ENCODE measurements around the gene PLIN1. TPM values are rescaled to one million over a fixed set of nuclear protein-coding genes. Genes with fewer than 3 reads are reported as not detected.

Gene PLIN1
- polyA plus RNA-seq, 4 donors = 0.49 to 2.0 (median 1.2) TPM

DNA sequence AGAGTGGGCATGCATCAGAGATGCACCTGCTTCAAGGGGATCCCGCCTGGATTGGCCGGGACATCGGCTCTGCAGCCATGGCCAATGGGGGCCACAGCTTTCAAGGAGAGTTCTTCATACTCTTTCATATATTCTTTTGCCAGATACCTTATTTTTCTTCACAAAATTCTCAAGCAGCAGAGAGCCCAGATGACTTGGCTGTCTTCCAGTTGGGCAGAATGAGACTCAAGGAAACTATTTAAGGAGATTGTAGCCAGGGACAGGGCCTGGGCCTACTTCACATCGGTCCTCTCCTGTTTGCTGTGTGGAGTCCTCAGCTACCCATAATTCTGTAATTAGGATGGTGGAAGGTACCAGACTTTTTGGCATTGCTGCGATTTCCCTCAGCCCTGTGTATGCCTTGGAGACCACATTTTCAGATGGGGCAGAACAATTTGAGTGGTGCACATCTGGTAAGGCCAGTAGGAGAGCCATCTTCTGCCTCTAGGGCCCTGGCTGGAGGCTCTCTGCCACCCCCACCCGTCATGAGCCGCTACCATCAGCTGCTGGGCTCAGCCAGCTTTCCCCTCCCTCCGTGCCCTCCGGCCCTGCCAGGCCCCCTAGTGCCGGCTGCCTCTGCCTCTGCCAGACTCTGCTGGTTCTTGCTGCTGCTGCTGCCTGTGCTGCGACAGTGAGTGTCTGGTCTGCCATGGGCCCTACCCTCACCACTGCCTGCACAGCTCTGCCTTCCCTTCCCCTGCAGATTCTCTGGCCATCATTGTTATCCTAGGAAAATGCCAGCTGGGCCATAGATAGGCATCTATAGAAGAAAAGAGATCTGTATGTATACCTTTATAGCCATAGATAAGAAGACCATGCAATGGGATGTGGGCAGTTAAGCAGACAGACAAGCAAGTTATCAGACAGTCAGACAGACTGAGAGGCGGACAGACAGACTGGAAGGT, 6.7 kb downstream of the PLIN1 start:
- no peak for DNase-seq (ENCODE audit: low read depth in 4 of 4, low spot score in 2 of 4)

DNA sequence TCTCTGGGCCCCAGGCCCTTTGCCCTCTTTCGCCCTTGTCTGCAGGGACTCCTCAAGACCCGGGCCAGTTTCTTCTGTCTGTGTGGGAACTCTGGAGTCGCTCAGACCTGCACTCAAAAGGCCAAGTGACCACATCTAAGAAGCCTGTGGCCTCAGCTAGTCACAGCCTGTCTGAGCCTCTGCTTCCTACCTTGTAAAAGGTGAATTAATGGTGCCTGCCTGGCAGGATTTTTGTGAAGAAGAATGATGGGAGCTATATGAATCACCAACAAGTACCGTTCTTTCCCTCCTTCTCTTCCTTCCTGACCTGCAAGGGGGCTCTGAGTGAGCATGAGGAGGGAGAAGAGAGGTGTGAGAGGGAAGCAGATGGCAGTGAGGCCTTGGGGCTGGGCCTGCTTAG, 7.5 kb downstream of the PLIN1 start:
- no peak for DNase-seq (ENCODE audit: low read depth in 4 of 4, low spot score in 2 of 4)

DNA sequence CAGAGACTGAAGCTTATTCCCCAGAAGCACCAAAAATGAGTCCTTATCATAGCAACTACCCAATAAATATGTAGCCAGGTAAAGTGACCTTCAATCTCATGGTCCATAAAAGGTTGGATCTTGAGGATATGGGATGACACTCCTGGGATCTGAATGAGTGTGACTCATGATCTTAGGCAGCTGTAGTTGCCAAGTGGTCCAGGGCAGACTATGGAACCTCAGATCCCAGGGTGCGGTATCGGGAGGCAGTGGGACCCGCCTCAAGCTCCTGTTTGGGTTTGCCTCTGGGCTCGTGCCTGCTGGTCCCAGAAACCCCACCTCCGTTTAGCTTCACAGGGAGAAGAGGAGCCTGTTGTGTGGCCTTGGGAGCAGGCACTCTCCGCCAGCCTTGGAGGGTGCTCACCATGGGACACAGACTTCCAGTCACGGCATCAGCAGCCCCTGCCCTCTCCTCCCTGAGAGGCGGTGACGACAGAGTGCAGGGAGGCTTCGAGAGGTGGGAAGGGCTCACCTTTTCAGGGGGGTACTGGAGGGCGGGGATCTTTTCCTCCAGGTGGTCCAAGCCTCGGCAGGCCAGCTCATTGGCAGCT, 8.1 kb downstream of the PLIN1 start:
- no peak for DNase-seq (ENCODE audit: low read depth in 4 of 4, low spot score in 2 of 4)

DNA sequence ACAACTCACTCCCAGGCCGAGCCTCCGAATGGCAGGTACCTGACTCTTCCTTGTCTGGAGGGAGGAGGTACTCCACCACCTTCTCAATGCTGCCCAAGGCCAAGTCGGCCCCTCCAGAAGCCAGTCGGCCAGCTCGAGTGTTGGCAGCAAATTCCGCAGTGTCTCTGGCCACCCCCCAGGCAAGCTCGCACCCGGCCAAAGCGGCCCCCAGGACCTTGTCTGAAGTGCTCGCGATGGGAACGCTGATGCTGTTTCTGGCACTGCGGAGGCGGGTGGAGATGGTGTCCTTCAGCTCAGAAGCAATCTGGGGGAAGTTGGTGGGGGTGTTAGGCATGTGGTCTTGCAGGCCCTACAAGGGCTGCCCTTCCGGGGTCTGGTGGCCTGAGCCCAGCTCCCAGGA, 9.2 kb downstream of the PLIN1 start:
- no peak for DNase-seq (ENCODE audit: low read depth in 4 of 4, low spot score in 2 of 4)

DNA sequence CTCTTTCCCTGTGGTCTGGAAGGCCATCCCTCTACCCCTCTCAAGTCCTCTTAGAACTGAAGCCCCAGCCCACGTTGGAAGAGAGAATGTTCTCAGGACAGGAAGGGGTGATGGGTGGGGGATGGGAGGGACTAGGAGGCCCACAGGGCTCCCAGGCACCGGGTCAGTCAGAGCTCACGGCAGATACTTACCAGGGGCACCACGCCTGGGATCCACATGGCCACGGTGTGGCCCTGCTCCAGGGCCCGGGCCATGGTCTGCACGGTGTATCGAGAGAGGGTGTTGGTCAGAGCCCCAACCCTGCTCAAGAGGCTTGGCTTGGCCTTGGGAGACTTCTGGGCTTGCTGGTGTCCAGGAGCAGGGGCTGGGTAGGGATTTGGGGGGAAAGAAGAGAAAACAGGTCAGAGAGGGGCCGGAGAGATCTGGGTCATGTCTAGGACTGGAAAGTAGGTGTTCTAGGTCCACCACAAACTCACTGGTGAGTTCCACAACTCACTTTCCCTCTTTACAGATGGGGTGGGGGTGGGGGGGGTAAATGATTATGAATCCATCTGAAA, 9.8 kb downstream of the PLIN1 start:
- DNase-seq (ENCODE audit: low read depth in 4 of 4, low spot score in 2 of 4) = no peak

DNA sequence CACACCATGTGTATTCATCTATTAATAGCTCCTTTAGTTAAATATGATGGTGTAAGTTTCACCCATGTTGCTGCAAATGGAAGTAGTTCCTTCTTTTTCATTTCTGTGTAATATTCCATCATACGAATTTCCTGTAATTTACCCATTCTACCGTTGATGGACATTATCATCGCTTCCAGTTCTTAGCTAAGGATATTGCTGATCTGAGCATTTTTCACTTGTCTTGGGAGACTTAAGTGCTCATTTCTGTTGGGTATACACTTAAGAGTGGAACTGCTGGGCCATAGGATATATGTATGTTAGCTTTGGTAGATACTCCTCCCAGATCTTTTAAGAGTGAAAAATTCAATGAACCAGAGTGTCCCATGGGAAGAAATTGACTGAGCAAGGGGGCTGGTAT, 11.0 kb downstream of the PLIN1 start:
- DNase-seq (ENCODE audit: low read depth in 4 of 4, low spot score in 2 of 4) = no peak

DNA sequence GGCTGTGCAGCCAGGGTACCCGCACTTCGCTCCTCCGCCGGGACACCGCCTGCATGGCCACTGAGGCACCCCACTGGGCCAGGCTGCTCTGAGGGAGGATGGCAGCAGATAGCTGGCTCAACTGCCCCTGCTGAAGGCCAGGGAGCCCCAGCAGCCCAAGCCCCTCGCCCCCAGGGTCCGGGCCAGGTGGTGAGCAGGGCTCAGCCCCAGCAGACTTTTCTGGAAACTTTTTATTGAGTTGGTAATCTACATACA, 11.5 kb downstream of the PLIN1 start:
- no peak for DNase-seq (ENCODE audit: low read depth in 4 of 4, low spot score in 2 of 4)

DNA sequence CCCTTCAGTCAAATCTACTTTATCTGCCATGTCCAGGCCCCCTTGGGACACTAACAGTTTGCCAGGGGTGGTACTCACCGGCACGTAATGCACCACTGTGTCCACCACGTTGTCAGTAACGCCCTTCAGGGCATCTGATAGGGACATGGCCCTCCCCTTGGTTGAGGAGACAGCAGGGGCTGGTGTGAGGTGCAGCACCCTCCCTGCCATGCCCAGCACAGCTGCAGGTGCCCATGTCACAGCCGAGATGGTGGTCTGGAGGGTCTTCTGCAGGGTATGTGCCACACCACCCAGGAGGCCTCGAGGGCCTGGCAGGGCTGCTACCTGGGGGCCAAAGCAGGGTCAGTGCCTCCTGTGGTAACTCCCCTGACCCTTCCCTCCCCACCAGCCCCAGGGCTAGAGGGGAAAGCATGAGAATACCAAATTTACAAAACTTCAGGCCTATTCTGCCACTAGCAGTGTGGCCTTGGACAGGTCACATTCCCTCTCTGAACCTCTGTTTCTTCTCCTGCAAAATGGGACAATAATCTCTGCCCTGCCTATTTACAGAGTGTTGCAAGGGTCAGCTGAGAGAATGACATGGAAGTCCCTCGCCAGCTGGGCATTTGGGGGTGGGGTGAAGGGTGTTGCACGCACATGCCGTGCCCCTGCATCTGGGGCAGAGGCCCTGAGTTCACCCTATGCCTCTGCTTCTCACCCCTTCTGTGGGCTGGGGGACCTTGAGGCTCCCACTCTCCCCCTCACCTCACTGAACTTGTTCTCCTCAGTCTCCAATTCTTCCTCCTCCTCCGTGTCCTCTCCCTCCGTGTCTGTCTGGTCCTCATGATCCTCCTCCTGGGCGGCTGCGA, 12.1 kb downstream of the PLIN1 start:
- no peak for DNase-seq (ENCODE audit: low read depth in 4 of 4, low spot score in 2 of 4)

DNA sequence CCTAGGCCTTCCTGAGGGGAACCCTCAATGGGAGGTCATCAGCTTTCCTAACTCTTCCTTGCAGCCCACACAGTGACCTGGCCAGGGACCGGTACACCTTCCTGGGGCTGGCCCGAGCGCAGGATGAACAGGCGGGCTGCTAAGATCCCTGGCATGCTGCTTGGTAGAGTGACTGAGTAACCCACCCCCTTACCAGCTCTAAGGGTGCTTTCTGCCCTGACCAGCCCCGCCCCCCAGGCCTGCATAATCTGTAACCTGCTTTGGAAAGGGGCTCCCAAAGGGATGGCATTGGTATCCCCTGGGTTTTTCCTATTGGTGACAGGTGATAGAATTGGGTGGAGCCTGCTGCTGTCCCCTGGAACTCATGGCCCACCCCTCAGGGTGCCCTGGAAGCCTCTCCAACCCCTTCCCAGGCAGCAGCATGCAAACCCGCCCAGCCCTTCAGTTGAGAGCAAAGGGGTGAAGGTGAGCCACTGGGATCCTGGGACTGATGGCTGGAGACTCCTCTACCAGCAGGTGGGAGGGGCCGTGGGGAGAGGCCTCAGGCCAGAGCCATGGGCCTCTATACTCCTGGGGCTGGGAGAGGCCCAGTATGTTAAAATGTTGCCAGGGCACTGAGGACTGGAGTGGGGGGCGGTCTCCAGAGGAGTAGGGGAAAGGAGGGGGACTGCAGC, 12.8 kb downstream of the PLIN1 start:
- no peak for DNase-seq (ENCODE audit: low read depth in 4 of 4, low spot score in 2 of 4)

DNA sequence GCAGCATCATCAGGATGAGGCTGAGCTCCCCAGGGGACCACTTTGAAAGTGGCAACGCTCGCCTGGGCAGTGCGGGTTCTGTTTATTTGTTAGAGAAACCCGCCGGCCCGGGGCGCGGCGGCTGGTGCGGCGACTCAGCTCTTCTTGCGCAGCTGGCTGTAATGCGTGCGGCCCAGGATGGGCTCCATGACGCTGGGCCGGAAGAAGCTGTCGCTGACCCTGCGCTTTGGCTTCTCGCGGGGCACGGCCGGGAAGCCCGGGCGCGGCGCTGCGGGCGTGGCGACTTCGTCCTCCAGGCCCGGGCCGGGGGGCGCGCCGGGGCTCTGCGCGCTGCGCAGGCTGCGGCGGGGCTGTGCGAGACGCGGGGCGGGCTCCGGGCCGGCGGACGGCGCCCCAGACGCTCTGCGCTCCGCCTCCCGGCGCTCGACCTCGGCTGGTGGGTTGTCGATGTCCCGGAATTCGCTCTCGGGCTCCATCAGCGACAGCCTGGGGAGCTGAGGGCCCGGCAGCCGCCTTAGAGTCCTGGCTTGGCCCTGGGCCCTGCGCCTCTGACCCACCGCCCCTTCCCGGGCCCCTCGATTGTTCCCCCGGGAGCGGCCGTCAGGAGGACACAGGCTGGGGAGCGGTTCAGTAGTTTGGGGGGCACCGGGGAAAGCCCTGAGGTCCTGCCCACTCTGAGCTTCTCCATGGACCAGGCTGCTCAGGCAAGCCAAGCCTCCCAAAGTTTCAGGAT, 13.6 kb downstream of the PLIN1 start:
- DNase-seq (ENCODE audit: low read depth in 4 of 4, low spot score in 2 of 4) = no peak

DNA sequence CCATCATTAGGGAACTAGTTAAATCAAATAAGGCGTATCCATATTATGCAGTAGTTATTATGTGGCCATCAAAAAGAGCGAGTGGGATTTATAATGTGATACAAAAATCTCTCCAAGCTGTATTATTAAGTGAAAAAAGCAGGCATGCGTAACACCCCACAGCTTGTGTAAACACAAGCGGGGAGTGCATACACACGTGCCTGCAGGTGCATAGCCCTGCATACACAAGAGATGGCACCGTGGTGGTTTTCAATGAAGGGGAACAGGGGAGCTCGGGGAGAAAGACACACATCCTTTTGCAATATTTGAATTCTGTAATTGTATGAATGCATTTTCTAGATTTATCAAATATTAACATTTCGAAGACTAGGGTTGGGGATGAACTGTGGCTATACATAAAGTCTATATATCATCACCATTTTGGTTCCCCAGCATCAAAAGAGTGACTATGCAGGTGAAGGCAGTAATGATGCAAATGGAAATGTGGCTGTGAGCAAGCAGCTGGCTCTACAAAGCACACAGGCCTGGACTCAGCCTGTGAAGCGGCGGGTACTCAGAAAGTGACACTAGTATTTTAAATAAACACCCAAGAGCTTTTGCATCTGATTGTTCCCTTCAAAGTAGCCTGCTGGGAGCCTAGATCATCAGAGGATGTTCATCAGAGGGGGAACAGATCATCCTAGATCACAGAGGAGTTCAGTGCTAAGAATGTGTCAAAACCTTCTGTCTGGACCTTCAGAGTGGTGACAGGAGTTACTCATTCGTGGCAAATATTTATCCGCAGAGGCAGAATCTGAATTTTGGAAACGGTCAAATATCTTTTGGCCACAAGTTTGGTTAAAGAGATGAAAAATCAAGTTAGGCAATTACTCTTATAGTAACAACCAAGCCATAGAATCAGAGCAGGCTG, 14.5 kb downstream of the PLIN1 start:
- no peak for DNase-seq (ENCODE audit: low read depth in 4 of 4, low spot score in 2 of 4)

DNA sequence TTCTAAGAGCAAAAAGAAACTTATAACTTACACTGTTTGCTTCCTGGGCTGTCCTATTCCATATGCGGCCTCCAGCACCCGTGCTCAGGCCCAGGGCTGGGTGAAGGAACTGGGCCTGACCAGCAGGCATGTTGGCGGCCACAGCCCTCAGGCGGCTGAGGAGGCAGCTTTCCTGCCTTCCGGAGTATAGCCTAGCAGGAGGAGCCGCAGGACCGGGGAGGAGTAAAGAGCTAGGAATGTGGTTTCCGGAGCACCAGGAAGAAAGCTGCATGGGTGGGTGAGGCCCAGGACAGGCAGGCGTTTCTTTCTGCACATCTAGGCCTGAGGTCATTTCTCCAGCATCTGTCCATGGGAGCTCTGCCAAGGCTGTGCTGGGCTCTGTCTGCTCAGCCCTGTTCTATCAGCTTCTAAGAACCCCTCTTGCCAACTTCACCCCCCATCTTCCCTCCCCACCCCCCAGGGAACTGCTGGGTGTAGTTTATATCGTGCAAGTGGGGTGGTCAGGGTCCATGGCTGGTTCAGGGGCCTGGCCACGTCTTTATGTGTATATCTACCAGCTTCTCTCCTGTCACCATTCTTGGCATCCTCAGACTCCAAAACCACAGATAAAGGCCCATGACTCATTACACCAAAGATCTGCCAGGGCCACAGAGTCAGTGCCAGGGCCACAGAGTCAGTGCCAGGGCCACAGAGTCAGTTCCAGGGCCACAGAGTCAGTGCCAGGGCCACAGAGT, 16.1 kb downstream of the PLIN1 start:
- peak in 1 of 4 donors; percentile 20 for DNase-seq (ENCODE audit: low read depth in 4 of 4, low spot score in 2 of 4)

DNA sequence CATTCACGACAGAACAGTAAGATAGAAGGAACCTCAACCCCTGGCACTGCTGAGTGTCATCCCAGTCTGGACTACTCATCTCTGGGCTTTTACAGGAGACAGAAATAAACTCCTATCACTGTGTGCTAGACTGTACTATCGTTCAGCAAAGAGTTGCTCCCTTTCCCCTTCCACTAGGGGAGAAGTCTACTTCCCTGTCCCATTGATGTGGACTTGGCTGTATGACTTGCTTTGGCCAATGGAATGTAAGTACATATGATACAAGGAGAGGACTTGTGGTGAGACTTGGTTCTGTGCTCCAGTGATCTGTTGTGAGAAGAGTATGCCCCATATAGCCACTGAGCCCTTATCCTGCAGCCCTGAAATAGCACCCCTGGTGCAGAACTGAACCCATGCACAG, 18.6 kb downstream of the PLIN1 start:
- DNase-seq (ENCODE audit: low read depth in 4 of 4, low spot score in 2 of 4) = no peak

DNA sequence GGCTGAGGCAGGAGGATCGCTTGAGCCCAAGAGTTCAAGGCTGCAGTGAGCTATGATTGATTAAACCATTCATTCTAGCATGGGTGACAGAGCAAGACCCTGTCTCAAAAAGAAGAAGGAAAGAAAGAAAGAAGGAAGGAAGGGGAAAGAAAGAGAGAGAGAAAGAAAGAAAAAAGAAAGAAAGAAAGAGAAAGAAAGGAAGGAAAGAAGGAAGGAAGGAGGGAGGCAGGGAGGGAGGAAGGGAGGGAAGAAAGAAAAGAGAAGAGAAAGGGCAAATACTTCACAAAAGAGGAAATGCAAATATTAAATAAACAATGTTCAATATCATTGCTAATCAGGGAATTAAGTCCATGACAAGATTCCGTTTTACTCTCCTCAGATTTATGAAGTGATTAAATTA, 19.9 kb downstream of the PLIN1 start:
- no peak for DNase-seq (ENCODE audit: low read depth in 4 of 4, low spot score in 2 of 4)

DNA sequence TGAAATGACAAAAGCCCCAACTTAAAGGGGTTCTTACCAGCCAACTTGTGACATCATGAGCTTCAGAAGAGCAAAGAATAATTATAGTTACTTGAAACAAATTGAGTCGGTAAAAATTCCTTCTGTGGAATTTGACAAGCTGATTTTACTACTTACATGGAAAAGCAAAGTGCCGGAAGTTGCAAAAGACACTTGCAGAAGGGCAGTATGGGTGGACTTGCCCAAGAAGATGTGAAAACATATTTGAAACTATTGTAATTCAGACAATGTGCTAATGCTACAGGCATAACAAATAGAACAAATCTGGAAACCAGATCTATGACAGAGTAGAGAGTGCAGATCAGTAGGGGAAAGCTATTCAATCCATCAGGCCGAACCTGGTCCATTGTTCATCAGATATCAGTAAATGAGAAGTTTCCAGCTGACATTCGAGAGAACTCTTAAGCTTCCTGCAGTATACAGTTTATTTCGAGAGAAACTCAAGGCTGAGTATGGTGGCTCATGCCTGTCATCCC, 21.4 kb downstream of the PLIN1 start:
- no peak for DNase-seq (ENCODE audit: low read depth in 4 of 4, low spot score in 2 of 4)

DNA sequence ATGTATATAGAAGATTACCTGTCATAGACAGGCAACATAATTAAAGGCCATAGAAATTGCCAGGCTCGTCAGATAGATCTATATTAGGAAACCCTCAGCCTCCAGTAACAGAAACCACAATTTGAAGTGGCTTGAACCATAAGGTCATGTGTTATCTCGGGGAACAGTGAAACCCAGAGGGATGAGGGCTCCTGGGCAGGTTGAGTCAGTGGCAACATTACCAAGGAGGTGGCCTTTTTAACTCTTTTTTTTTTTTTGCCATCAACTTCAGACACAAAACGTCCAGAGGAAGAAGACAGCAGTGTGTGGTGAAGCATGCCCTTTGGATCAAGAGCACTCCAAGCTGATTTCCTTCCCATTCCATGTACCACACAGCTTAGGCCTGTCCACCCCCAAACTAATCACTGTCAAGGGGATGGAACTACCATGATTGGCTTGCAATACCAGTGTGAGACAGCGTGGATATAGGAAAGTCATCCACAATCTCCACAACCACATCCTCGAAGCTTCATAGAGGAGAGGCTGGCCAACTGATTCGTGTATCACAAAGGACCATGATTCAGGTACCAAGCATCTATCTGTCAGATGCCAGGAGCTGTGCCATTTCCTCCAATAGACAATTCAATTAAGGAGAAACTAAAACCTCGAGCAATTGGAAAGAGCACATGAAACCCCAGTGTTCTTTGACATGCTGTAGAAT, 22.9 kb downstream of the PLIN1 start:
- no peak for DNase-seq (ENCODE audit: low read depth in 4 of 4, low spot score in 2 of 4)
